Measurements from ENCODE around the gene SEC22C.

DNA sequence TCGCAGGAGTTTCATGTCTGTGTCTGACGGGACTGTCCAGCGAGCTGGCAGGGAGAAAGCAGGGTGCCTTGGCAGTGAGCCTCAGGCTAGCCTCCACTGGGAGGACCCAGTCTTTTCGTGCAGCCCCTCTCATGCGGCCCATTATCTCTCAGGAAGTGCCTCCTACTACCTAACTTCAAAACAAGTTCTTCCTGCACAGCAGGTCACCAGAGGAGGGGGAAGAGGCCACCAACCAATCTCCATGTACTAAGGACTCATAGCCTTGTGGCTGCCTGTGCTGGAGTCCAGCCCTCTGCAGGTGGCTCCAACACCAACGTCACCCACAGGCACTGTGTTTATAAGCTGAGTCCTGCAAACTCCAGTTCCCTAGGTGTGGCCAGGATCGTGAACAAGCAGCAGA is 74.5 kb downstream of the SEC22C start:
- TF ChIP-seq REST (IDR thresholded peaks at IDR 0.05; ENCODE audit: insufficient read depth in 1 of 2, low read depth in 2 of 2, low read length in 2 of 2), result no peak
- no peak for TF ChIP-seq POLR2AphosphoS5 (IDR thresholded peaks at IDR 0.05; ENCODE audit: low read depth, low read length)
